HG03175 (cell line): ENCODE results near the gene MACROH2A1.
"Not testable (repeated sequence)": the region's sequence is repeated elsewhere in the genome, so short reads cannot be mapped to it uniquely, and the experiment has no call there.

Experiments used
- ATAC-seq: cut with Tn5 transposase; IDR thresholded peaks from one replicate; pipeline ENCODE4 v1.9.1; 2021; ENCODE audit warnings: mild to moderate bottlenecking, moderate library complexity; ENCODE audit not compliant: unreplicated experiment

Gene MACROH2A1

DNA sequence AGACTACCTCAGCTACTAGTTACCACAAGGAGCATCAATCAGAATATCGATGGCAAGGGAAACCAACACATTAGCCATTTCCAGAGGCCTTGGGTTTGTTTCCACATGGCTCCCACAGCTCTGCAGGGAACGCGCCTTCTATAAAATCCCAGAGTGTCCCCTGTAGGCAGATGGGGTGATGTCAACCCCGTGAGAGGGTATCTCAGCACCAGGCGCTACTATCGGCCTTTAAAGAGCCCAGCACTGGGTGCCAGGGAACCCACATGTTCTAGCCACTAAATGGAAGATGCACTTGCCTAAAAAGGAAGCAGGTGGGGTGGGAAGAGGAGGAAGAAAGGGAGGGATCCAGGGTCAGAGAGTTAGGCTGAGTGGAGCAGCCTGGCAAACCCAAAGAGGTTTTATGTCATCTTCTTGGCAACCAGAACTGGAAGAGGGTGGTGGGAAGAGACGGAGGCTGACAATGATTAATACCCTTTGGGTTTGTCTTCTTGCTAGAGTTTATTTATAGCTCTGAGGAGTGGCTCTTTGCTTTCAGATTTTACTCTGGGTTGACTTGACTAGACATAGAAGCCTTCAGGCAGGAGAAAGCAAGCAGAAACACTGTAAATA, 19.9 kb downstream of the MACROH2A1 start:
- no peak for ATAC-seq

DNA sequence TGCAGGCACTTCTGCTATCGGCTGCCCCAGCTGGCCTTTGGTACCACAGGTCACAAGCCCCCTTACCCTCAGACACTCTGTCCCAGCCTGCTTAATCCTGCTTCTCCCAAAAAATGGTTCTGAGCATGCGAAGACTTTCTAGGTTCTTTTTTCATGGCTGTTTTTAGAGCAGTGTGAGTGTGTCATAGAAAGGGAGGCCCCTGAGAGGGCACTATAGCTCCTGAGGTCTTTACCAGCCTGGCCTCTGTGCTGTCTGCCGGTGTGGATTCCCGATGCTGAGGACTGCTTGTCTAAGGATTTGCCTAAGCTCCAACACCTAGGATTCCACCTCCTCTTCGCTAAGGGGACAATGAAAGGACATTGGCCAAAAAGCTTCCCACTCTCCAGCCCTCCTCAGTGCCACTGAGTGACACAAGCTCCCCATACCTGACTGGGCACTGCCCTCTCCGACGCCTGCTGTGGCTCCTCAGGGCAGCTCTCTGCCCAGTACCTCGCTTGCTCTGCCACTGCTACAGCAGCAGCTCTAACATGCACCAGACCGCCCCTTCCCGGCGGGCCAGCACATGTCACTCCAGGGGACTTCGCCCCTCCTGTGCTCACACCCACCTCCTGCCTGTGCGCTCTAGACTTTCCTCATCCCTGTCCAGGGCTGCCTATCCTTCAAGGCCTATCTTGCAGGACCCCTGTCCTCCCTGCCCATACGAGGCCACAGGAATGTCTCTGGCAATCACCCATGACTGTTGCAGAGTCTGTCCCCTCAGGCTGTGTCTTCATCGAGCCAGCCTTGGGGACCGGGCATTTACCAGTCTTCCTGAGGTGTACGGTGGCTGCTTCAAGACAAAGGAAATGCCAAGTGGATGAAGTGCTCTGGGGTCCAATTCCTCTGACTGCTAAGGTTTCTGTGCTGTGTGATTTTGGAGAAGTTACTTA, 21.0 kb downstream of the MACROH2A1 start:
- ATAC-seq = no peak

DNA sequence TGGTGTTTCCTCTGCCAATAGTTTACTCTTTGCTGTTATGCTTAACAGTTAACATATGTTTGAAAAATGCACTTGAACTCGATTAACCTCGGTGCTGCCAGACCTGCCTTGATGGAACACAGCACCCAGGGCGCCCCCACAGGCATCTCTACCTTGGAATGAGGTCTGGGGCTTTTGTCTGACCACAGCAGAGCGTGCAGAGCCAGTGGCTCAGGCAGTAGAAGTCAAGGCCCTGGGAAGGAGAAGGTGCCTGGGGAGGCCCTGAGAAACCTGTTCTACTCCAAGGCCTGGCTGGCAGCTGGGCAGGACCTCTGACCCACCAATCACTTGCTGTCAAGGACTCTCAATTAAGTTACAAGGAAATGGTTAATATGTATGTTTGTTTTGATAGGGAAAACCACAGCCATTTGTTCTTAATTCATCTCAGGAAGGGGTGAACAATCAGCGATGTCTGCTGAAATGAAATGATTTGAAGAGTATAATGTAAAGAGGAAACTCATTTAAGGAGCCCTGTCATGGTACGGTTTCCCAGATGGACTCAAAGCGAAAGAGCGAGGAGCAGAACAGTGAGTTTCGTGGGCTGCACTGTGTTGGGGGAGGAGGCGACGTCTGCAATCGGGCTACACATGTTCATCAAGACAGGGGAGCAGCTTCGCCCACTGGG, 21.9 kb downstream of the MACROH2A1 start:
- ATAC-seq = peak; percentile 73

DNA sequence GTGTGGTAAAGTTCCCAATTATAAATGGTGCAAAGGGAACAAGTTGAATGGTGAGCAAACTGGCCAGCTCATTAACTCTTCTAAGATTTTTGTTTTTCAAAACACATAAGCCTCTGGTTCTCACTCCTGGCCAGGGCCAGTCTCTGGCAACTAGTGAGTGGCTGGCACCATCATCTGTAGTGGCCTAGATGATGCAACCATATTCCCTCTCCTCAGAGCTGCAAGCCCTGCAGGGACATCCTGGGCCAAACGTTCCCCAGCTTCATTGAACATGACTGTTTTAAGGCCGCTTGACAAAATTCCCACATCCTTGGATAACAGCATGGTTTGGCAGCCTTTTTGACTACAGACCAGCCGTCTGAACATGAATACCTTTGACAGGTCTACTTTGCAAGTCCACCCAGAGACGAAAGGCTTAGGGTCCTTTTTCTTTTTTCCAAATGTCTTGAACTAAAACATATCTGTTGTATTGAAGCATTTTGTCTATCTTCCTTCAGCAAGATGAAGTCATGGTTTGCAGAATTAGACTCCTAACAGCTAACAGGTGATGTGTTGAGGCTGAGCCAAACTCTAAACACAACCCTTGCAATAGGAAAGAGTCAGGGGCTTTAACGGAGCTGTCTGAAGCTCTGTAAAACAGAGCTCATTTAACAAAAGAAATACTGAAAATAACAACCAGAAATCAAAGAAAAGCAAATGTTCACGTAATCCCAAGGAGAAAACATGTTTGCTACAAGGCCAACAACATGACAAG, 23.8 kb downstream of the MACROH2A1 start:
- no peak for ATAC-seq

DNA sequence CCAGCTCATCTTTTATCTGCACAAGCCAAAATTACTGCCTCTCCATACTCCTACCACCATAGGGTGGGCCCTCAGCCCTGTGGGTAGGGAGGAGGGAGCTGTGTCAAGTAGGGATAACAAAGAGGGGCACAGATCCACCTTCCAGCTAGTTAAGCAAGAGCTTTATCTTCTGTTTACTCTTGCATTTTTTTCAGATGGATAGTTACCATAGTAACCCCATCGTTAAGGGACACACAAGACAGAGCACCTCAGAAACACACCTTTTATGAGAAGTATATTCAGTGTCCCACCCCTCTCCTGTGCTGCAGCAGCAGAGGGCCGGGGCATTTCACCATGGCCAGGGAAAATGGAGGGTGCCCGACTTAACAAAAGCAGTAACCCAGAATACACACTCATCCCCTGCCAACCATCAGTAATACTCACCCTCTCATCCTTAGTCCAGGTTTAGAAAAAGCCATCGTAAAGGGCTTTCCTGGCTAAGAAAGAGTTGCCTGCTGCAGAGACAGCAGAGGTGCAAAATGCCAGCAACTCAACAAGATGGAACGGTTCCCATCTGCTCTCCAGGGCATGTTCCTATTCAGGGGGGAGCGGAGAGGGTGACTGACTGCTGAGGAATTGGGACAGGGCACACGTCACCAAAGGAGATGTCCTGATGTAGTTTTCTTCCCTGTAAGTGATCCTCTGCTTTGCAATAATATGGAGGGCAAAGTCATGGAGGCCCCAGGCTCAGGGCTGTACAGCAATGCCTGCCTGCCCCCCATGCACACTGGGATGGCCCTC, 25.1 kb downstream of the MACROH2A1 start:
- ATAC-seq = no peak

DNA sequence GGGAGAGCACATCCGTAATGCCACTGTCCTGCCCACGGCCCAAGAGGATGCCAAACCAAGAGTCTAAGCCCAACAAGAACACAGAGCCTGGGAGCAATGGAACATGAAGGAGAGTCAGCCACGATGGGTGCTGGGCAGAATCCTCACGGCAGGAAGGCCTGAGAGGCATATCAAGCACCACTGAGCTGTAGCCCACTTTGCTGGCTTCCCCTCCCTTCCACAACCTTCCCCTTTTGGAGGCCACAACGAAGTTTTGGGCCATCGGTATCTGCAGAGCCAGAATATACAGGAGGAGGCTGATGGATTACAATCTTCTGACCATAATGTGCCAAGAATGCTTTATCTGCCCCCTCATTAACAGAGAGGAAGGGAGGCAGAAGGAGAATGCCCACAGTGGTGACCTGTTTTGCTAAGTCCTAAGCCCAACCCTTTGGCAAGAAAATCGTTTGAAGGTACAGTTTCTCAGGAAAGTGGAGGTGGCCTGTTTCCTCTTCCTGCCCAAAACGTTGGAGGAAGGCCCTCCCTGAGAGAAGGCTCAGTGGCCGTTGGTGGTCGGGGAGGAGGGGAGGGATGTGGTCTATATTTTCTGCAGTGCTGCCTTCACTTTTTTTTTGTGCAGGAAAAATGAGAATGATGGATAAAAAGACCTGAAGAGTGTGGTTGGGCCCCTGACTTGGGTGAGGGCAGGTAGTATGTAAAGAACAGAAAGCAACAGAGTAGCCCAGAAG, 26.2 kb downstream of the MACROH2A1 start:
- ATAC-seq = no peak

DNA sequence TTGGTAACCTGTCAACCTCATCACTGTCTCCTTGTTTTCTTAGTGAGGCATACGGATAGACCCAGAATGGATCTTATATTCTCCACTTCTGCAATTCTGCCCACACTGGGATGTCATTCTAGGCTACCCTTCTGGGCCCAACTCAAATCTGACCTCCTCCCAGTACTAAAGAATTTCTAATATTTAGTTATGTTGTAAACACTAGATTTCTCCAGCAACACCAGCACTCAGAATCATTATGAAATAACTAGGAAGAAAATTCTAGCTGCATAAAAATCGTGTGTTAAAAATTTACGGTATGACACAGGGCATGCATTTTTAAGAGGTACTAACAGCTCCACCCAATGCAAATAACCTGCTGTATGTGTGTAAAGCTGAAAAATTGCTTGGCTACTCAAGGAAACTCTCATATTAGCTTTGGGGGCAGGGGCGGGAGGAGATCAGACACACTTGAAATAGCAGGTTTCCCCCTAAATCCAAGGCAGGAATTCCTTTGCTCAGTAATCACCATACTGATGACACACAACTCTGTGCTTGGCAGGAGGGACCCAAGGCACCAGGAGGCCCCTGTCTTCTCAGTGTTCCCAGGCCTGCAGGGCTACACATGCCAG, 27.3 kb downstream of the MACROH2A1 start:
- ATAC-seq = no peak

DNA sequence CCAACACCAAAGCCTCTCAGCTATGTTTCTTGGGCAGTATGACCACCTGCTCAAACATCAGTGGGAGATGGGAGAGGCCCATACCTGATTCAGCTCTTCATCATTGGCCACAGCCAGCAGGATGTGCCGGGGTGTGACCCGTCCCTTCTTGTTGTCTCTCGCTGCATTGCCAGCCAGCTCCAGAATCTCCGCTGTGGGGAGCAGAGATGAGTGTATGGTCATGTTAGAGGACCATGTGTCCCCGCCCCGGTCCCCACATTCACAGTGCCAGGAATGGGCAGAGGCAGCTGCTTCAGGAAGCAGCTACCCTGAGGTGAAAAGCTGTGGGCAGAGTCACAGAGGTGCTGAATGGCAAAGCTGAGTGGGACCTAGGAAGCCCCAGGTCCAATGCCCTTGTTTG, 29.1 kb downstream of the MACROH2A1 start:
- no peak for ATAC-seq

DNA sequence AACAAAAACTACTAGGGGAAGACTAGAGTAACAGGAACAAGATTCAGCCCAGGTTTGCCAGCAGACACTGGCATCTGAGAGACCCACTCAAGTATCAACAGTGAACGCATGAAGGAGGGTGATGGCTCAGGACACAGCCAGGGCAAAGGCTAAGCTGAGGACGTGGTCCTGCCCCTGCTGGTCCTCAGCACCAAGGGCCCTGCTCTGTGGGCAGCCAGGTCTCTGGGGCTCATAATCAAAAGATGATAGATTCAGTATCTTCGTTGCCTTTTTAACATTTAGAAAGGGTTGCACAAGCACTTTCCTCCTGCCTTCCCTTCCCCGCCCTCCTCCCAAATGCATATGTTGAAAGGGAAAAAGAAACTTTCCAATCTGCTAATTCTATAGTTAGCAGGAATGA, 31.5 kb downstream of the MACROH2A1 start:
- no peak for ATAC-seq

DNA sequence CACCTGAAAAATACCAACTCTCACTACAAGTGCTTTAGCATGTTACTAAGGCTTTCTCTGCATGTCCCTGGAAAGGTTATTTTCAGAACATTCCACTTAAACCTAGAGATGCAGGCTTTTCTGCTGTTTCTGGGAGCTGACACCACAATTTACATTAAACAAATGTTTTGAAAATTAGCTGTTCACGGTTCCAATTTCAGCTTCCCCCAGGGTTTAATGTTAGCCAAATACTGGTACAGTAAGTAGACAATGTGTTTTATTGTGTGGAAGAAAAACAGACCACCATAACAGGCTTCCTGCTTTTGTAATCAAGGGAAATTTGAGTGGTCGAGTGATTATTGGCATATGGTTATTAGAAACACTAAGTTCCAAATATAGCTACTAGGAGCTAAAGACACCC, 32.0 kb downstream of the MACROH2A1 start:
- ATAC-seq = no peak

DNA sequence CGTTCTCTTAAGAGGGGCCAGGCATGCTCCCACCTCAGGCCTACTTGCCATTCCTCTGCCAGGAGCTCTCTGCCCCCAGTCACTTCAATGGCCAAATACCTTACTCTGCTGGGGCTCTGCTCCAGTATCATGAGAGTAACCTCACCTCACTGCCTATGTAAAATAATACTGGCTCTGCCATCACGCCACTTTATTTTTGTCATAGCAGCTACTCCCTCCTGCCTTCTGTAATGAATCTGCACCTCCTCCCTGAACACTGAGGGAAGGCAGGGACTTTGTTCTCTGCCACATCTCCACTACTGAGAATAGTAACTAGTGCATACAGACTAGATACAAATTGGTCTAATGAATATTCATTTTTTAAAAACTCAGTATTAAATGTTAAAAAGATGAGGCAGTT, 33.8 kb downstream of the MACROH2A1 start:
- no peak for ATAC-seq

DNA sequence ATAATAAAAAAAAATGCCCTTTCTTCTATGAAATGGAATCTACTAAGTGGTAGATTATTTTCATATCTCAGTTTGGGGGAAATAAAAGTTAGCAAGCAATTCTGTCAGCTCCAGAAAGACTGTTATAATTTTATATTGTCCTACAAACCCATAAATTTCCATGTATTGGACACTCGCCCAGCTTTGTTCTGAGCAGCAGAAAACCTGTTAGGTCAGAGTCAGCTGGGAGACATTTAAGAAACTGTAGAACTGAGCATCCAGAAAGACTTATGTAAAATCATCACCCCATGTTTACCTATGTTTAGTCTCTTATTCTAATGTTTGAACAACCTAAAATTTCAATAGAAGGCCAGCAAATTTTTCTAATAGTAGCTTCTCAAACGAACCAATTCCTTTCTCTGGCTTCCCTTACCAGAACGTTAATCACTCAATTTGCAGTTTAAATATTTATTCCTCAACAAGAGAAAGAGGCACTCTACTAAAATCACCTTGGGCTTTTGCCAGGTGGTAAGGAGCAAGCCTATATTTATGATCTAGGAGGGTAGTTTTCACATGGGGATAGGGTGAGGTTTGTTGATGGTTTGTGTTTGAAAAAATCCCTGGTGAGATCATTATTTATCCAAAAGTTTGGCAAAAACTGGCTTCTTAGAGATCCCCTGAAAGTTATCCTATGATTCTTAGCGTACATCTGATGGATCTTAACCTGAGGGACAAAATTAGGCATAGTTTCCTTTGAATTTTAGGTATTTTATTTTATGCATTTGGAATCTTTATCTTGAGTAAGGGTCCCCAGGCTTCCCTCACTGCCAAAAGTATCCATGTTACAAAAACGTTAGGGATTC, 34.4 kb downstream of the MACROH2A1 start:
- no peak for ATAC-seq

DNA sequence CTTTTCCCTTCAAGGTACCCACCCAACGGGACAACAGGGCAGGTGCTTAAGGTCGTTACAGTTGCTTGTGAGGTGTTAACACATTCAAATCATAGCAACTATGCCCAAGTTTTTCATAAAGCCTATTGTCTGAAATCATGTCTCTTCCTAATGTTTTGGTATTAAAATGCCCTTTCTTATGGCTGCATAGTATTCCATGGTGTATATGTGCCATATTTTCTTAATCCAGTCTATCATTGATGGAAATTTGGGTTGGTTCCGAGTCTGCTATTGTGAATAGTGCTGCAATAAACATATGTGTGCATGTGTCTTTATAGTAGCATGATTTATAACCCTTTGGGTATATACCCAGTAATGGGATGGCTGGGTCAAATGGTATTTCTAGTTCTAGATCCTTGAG, 35.7 kb downstream of the MACROH2A1 start:
- ATAC-seq = not testable (repeated sequence)

DNA sequence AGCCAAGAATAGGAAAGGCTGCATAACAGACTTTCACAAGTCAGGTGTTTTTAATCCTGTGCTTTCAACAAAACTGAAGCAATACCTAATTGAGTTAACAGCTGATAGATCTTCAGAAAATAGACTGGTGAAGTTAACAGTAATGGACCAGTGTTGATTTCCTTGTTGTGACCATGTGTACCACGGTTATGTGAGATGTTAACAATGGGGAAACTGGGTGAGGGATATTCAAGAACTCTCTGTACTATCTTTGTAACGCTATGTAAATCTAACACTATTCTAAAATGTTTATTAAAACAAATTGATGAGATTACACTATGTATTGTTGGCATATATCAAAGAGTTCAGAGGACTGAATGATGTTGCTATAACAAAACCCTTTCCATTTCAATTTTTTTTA, 36.9 kb downstream of the MACROH2A1 start:
- no peak for ATAC-seq

DNA sequence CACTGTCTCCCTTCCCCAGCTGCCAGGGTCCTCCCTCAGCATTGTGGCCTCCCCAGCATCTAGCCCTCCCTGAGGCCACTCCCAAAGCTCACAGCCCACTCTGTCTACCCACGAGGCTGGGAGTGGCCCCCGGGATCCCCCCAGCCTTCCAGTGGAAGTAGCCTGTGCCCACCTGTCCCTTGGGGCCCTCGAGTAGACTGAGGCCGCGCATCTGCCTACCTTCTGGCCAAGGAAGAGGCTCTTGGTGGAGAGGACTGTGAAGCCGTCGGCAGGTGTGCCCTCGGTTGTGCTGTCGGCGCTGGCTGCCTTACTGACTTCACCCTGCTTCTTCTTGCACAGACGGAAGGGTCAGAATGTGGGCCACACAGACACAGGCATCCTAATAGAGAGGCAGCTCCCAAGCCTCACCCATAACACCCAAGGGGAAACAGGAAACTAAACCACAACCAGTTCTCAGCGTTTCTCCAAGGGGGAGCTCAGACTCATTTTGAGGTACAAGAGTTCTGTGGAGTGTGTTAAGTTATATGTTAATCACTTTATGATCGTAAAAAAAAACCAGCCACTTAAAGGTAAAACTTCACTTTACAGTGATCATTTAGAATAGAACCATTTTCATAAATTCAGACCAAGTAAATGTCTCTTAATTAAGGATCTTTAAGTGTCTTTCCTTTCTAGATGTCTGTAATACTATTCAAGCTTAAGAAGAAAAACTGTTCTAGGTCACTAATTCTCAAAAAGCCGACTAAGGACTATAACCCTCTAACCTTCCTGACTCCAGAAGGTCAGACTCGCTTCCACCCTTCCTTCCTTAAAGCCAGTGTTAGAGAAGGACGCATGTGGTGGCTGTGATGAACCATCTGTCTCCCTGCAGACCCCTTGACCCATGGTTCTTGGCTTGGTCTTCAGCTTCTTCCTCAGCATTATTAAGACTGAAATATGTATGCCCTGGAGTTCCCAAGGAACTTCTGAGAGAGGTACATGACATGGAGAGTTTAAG, 38.5 kb downstream of the MACROH2A1 start:
- ATAC-seq = no peak

DNA sequence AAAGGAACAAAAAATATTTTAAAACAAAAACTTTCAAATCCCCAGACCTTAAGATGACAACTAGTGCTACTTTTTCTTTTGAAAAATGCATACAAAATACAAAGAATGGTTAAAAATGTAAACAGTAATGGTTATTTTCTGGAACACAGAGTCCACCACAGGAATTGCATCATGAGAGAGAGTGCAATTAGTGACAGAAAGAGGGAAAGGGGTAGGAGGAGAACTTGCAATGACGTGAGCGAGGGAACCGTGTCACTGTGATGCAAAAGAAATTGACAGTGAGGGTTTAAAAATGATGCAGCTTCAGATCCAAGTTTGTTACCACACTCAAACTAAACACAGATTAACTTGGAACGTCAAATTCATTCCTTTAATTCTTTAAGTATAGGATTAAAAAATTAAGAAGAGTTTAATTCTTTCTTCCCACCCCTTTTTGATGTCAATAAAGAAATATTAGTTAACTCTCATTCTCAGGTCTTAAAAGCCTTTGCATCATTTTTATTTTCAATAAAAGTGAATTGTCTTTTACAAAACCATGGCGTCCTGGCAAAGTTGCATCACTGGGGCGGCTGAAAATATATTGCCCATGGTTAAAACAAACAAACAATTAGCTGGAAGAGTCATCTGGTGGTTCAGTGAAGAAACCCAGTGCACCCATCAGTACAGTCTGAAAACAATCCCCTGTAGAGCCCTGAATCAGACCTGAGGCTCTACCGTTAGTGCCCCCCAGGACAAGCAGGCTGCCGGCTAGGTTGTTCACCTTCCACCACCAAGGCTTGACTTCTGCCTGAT, 39.5 kb downstream of the MACROH2A1 start:
- no peak for ATAC-seq
